Neuronal stem cell (in vitro differentiated cells): Measurements from ENCODE around the gene NAT14.
"Not testable (repeated sequence)": the region's sequence is repeated elsewhere in the genome, so short reads cannot be mapped to it uniquely, and the experiment has no call there.

Source experiments
- DNase-seq: peaks from one replicate; pipeline ENCODE4 v3.0.0-alpha.2; 2013; ENCODE audit warnings: low spot score
- H2AFZ ChIP-seq: one replicate; pipeline ENCODE4 v1.6.1; 2013; ENCODE audit warnings: mild to moderate bottlenecking, low read length, inconsistent platforms
- H2AK5ac ChIP-seq: 2 replicates; pipeline ENCODE4 v1.6.1; 2013; ENCODE audit warnings: low read depth, mild to moderate bottlenecking, inconsistent platforms, low read length, moderate library complexity, mixed read lengths
- H2BK120ac ChIP-seq: 2 replicates; pipeline ENCODE4 v1.6.1; 2013; ENCODE audit warnings: low read depth, mild to moderate bottlenecking, inconsistent platforms, low read length, moderate library complexity, mixed read lengths
- H2BK12ac ChIP-seq: one replicate; pipeline ENCODE4 v1.6.1; 2013; ENCODE audit warnings: low read length, inconsistent platforms
- H2BK15ac ChIP-seq: 2 replicates; pipeline ENCODE4 v1.6.1; 2013; ENCODE audit warnings: mild to moderate bottlenecking, low read length, inconsistent platforms, mixed read lengths
- H2BK5ac ChIP-seq: one replicate; pipeline ENCODE4 v1.6.1; 2013; ENCODE audit warnings: inconsistent platforms, mild to moderate bottlenecking, low read length, moderate library complexity
- H3K14ac ChIP-seq: one replicate; pipeline ENCODE4 v1.6.1; 2013; ENCODE audit warnings: low read length, inconsistent platforms
- H3K18ac ChIP-seq: 2 replicates; pipeline ENCODE4 v1.6.1; 2013; ENCODE audit warnings: low read length, inconsistent platforms
- H3K23ac ChIP-seq: 2 replicates; pipeline ENCODE4 v1.6.1; 2013; ENCODE audit warnings: low read depth, mild to moderate bottlenecking, mixed read lengths, low read length, inconsistent platforms; ENCODE audit not compliant: poor library complexity
- H3K27ac ChIP-seq: replicated peaks from 3 replicates; pipeline ENCODE4 v1.5.1; 2013; ENCODE audit warnings: low read length, inconsistent platforms
- H3K27me3 ChIP-seq, 3 experiments: 2 replicates each; pipeline ENCODE4 v1.6.1; 2013; ENCODE audit warnings: low read length in 3 of 3, mild to moderate bottlenecking in 2 of 3, inconsistent platforms in 1 of 3, low read depth in 1 of 3, mixed read lengths in 1 of 3, moderate library complexity in 1 of 3; ENCODE audit not compliant: control insufficient read depth in 3 of 3, insufficient read depth in 3 of 3
- H3K36me3 ChIP-seq, 2 donors: replicated peaks in 1 of 2; 2 replicates each; pipeline ENCODE4 v1.6.1; 2013; ENCODE audit warnings: low read length in 2 of 2; ENCODE audit not compliant: control insufficient read depth in 2 of 2, insufficient read depth in 2 of 2
- H3K4ac ChIP-seq: 2 replicates; pipeline ENCODE4 v1.6.1; 2013; ENCODE audit warnings: inconsistent platforms, mild to moderate bottlenecking, low read length, moderate library complexity
- H3K4me1 ChIP-seq, 2 donors: 1 replicate in 1 of 2; 2 replicates in 1 of 2; pipeline ENCODE4 v1.6.1; 2013; ENCODE audit warnings: low read length in 2 of 2, low read depth in 1 of 2; ENCODE audit not compliant: control insufficient read depth in 2 of 2, insufficient read depth in 1 of 2
- H3K4me2 ChIP-seq: one replicate; pipeline ENCODE4 v1.6.1; 2013; ENCODE audit warnings: mild to moderate bottlenecking, low read length, inconsistent platforms; ENCODE audit not compliant: insufficient read depth, poor library complexity, severe bottlenecking
- H3K4me3 ChIP-seq, 2 donors: 2 replicates each; pipeline ENCODE4 v1.5.1; 2013; ENCODE audit warnings: low read length in 2 of 2, mild to moderate bottlenecking in 2 of 2, inconsistent platforms in 1 of 2, moderate library complexity in 1 of 2
- H3K79me1 ChIP-seq: one replicate; pipeline ENCODE4 v1.6.1; 2013; ENCODE audit warnings: low read depth, mild to moderate bottlenecking, inconsistent platforms, low read length, moderate library complexity
- H3K9ac ChIP-seq: one replicate; pipeline ENCODE4 v1.6.1; 2013; ENCODE audit warnings: mild to moderate bottlenecking, low read depth, low read length, inconsistent platforms; ENCODE audit not compliant: poor library complexity
- H3K9me3 ChIP-seq, 2 donors: replicated peaks in 1 of 2; 2 replicates each; pipeline versions ENCODE3 to v1.6.1; 2013; ENCODE audit warnings: low read length in 2 of 2, mild to moderate bottlenecking in 2 of 2, inconsistent platforms in 1 of 2, low read depth in 1 of 2, mixed read lengths in 1 of 2, moderate library complexity in 1 of 2; ENCODE audit not compliant: control insufficient read depth in 2 of 2, insufficient read depth in 1 of 2
- H4K8ac ChIP-seq: one replicate; pipeline ENCODE4 v1.6.1; 2013; ENCODE audit warnings: low read depth, mild to moderate bottlenecking, inconsistent platforms, low read length, moderate library complexity
- H4K91ac ChIP-seq: one replicate; pipeline ENCODE4 v1.6.1; 2013; ENCODE audit warnings: low read length, low read depth, mild to moderate bottlenecking, inconsistent platforms; ENCODE audit not compliant: poor library complexity
- WGBS, 2 donors: extraction: QIAGEN DNeasy Blood & Tissue Kit; methylation state at CpG; one replicate each; pipeline ENCODE4 v1.1.7; 2013; ENCODE audit warnings: missing lambda C conversion rate in 2 of 2, mixed read lengths in 1 of 2; ENCODE audit not compliant: insufficient read length in 2 of 2, insufficient replicate concordance in 1 of 2; ENCODE audit errors: extremely low coverage in 2 of 2; 5-methylcytosine and 5-hydroxymethylcytosine counted together

Gene NAT14

DNA sequence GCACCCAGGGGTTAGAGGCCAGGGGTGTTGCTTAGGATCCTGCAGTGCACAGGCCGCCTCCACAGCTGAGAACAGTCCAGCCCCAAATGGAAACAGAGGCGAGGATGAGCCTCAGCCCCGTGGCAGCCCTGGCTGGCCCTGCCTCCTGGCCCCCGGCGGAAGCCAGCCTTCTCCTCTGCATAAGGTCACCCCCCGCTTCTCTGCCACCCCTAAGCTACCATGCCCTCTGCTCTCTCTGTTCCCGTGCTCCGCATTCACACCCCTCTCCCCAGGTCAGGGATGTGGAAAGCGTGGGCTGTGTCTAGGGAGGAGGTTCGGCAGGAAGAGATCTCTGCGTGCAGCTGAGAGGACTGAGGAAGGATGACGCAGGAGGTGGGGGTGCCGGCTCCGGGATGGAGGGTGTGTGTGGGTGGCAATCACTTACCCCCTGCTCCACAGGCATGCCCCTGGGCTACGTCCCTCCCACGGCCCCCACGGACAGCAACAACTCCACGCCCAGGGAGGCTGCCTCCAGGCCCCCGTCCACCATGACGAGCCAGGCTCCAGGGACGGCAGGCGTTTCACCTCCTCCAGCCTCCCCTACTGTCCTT lies 9.3 kb downstream of the NAT14 start:
- Histone ChIP-seq H2BK12ac (no peak overlapping the region), H3K79me1 (peaks cover 3% of the 10 kb centered on the region), H4K8ac (no peak overlapping the region), H3K36me3 (no peaks in the 10 kb centered on the region), H3K4me2 (no peak overlapping the region), H3K27ac (no peak overlapping the region), H3K9me3 (no peaks in the 10 kb centered on the region), H4K91ac (no peak overlapping the region), H2BK120ac (no peak overlapping the region), H2BK5ac (no peak overlapping the region), H3K14ac (peak overlapping the region; percentile 85), H3K4me3 (no peak overlapping the region), H3K18ac (peak overlapping the region; percentile 53), H2AFZ (peak overlapping the region; percentile 58), H2AK5ac (peak overlapping the region; percentile 29), H3K27me3 (no peaks in the 10 kb centered on the region), H3K4me1 (peaks cover 5 to 18% of the 10 kb centered on the region in 2 donors), H2BK15ac (no peak overlapping the region), H3K23ac (no peak overlapping the region), H3K9ac (no peak overlapping the region), H3K4ac (no peak overlapping the region)
- DNase-seq, result no peak
- no CpG with 5 or more reads among the region's 22 CpGs for WGBS, 2 donors

DNA sequence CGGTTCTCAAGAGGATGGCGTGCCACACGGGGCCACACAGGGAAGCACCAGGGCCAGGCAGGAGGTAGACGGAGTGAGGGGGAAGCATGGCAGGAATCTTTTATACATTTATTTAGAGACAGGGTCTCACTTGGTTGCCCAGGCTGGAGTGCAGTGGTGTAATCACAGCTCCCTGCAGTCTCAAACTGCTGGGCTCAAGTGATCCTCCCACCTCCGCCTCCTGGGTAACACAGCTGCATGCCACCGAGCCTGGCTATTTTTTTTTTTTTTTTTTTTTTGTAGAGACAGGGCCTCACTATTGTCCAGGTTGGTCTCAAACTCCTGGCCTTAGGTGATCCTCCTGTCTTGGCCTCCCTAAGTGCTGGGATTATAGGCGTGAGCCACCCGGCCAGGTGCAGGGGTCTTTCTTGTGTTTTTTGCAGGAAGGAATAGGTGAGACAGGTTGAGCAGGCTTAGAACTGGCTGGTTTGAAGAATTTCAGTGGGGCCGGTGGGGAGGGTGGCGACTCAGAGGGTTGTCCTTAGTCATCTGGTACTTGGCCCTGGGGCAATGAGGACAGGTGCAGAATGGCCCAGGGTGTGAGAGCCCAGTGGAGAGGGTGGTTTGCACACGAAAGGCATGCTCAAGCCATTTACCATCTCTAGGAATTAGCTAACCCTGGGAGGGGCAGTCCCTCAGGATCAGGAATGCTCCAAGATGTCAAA lies 10.8 kb downstream of the NAT14 start:
- DNase-seq, result no peak
- no peak overlapping the region for H3K4me2 ChIP-seq

DNA sequence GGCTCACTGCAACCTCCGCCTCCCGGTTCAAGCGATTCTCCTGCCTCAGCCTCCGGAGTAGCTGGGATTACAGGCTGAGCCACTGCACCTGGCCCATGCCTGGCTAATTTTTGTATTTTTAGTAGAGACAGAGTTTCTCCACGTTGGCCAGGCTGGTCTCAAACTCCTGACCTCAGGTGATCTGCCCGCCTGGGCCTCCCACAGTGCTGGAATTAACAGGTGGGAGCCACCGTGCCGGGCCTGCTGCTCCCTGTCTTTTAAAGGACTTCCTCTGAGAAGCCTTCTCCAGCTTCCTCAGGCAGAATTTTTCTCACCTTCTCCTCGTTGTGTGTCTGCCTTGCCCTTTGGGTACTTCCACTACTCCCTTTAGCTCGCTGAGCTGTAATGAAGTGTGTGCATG lies 11.8 kb downstream of the NAT14 start:
- H2BK120ac ChIP-seq, H3K27me3 ChIP-seq, H3K4ac ChIP-seq, H3K4me2 ChIP-seq, H2BK5ac ChIP-seq, H2BK15ac ChIP-seq, H3K18ac ChIP-seq, H2AFZ ChIP-seq, H3K79me1 ChIP-seq, H3K9me3 ChIP-seq, H2AK5ac ChIP-seq, H3K14ac ChIP-seq, H3K36me3 ChIP-seq, H3K9ac ChIP-seq, DNase-seq, H3K4me3 ChIP-seq, H3K23ac ChIP-seq, H3K27ac ChIP-seq, H4K8ac ChIP-seq, H3K4me1 ChIP-seq, H2BK12ac ChIP-seq, H4K91ac ChIP-seq: not testable (repeated sequence)
- no CpG with 5 or more reads among the region's 10 CpGs for WGBS, 2 donors

More for the DNA sequence above, 10.8 kb downstream of the NAT14 start:
- Histone ChIP-seq H2BK15ac (no peak overlapping the region), H4K8ac (no peak overlapping the region), H3K14ac (no peak overlapping the region), H2BK5ac (no peak overlapping the region), H3K4me3 (no peak overlapping the region), H3K4me1 (peaks cover 0 to 12% of the 10 kb centered on the region in 2 donors), H3K27ac (no peak overlapping the region), H3K18ac (no peak overlapping the region), H4K91ac (no peak overlapping the region), H3K36me3 (no peaks in the 10 kb centered on the region), H3K27me3 (no peaks in the 10 kb centered on the region), H2BK120ac (no peak overlapping the region), H2AFZ (no peak overlapping the region), H2AK5ac (no peak overlapping the region), H3K23ac (no peak overlapping the region), H3K9me3 (no peaks in the 10 kb centered on the region), H3K4ac (no peak overlapping the region), H3K9ac (no peak overlapping the region), H3K79me1 (no peaks in the 10 kb centered on the region), H2BK12ac (no peak overlapping the region)
- WGBS, 2 donors, result no CpG with 5 or more reads among the region's 11 CpGs

DNA sequence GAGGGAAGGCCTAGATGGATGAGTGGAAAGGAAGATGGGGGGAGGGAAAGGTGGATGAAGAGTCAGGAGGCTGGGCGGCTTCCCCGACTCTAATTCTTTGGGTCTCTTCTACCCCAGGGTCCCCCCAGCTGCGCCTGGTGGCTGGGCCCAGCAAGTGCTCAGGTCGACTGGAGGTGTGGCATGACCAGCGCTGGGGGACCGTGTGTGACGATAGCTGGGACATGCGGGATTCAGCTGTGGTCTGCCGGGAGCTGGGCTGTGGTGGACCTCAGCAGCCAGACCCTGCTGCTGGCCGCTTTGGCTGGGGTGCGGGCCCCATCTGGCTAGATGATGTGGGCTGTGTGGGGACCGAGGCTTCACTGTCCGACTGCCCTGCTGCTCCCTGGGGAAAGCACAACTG lies 12.8 kb downstream of the NAT14 start:
- H3K9ac ChIP-seq, result no peak overlapping the region
- no peak overlapping the region for H2AFZ ChIP-seq
- H3K4me1 ChIP-seq, result peaks cover 0 to 7% of the 10 kb centered on the region in 2 donors
- H3K4me2 ChIP-seq, result no peak overlapping the region
- WGBS, 2 donors, result no CpG with 5 or more reads among the region's 13 CpGs
- DNase-seq, result no peak
- no peak overlapping the region for H4K91ac ChIP-seq
- peak overlapping the region; percentile 26 for H3K4ac ChIP-seq
- no peak overlapping the region for H3K27ac ChIP-seq
- no peak overlapping the region for H2BK120ac ChIP-seq
- H4K8ac ChIP-seq, result no peak overlapping the region
- no peak overlapping the region for H2BK5ac ChIP-seq
- H3K27me3 ChIP-seq, result no peaks in the 10 kb centered on the region
- H3K23ac ChIP-seq, result peak overlapping the region; percentile 60
- no peaks in the 10 kb centered on the region for H3K36me3 ChIP-seq
- H2AK5ac ChIP-seq, result peak overlapping the region; percentile 83
- H2BK12ac ChIP-seq, result no peak overlapping the region
- no peak overlapping the region for H3K14ac ChIP-seq
- H3K79me1 ChIP-seq, result no peaks in the 10 kb centered on the region
- peak overlapping the region; percentile 33 for H2BK15ac ChIP-seq
- peak overlapping the region; percentile 33 for H3K18ac ChIP-seq
- no peak overlapping the region for H3K4me3 ChIP-seq
- peaks cover 0 to 3% of the 10 kb centered on the region in 2 donors for H3K9me3 ChIP-seq
